NCI-H187 (cell line): ENCODE results near the gene STIM2.

Experiments
- DNase-seq, 2 experiments: peaks; one replicate each; lab custom pipeline; 2025; lab: John Stamatoyannopoulos, UW

Gene STIM2

DNA sequence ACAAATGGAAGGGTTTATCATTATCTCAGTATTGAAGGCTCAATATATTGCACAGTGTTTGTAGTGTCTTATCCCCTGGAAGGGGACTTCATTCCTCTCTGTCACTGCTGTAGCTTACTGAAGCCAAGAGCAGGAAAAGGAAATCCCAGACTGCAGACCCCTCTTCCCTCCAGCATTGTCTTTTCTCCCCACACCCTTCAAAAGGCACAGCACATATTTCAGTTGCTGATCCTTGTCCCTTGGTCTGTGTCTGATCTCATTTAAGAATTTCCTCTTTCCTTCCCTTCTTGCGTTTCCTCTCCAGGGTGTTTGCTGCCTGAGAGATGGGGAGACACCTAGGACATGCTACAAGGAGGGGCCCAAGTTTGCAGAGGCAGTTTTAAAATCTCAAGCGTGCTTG is 40.1 kb downstream of the STIM2 start:
- no peak for DNase-seq

DNA sequence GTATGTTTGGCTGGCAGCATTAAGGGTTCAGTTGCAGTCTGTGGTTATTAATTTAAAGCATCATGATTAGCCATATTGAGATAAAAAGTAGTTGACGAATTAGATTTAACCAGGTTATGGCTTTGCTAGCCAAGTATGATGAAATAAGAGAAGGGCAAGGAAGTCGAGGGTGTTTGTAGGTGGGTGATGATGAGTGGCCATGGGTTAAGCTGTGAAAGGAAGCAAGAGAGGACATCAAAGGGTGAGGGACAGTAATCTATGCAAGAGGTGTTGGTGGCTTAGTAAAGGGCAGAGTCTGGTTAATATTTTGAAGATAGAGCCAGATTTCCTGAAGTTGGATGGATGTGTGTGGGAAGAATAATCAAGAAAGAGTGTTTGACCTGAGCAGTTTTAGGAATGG is 44.5 kb downstream of the STIM2 start:
- DNase-seq: no peak

DNA sequence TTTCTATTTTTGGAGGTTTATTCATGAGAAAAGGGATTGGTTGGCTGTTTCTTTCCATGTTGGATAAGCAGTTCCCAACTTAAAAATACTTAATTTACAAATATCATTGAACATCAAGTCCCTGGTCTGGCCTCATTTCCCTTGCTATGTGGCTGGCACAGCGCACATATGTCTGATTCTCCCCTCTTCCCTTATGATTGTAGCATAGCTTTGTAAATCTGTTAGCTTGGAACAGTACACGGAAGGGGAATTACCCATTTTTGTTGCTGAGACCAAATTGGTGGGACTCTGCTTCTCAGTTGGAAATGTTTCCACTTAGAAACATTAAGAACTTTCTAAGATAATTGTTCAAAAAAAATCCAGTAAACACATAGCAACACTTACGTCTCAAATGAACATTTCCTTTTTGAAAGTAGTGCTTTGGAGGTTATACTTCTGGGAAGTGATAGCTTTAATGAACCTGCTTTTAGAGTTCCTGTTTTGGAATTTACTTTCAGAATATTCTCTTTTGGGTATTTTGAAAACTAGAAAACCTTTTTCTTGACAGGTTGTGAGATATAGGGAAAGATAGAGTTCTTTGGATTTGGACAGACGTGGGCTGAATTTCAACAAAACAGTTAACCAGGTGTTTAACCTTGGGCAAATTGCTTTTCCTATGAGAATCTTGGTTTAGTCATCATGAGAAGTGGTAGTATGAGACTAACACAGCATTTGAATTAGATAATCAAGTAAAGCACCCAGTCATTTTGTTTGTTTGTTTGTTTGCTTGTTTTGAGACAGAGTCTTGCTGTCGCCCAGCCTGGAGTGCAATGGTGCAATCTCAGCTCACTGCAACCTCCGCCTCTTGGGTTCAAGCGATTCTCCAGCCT is 47.3 kb downstream of the STIM2 start:
- DNase-seq: no peak

DNA sequence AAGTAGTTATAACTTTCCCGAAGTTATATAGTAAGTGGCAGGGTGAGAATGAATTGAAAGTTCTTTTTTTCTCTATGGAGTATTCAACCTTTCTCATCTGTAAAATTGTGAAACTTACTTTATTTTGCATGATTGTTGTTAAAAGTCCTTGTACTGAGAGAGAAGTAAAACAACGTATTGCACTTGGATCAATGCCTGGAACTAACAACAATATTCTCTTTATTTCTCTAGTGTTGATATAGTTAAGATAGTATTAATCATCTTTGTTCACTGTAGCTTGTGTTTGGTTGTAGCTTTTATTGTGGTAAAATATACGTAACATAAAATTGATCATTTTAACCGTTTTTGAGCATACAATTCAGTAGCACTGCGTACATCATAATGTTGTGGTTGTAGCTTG is 48.7 kb downstream of the STIM2 start:
- DNase-seq: no peak

DNA sequence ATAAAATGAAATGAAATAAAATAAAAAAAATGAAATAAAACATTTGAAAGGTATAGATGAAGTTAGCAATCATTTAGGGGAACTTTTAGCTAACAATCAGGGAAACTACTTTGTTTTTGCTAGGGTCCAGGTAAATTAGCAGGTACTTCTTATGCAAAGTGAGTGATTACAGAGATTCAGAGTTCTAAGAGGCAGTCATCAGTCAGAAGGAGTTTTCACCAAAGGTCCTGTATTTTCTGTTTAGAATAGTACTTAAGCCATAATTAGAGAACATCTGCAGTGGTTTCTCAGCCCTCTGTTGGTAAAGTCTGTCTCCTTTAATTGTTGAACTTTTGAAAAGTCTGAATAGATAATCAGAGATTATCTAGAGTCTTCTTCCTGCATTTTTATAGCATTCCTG is 50.6 kb downstream of the STIM2 start:
- no peak for DNase-seq

DNA sequence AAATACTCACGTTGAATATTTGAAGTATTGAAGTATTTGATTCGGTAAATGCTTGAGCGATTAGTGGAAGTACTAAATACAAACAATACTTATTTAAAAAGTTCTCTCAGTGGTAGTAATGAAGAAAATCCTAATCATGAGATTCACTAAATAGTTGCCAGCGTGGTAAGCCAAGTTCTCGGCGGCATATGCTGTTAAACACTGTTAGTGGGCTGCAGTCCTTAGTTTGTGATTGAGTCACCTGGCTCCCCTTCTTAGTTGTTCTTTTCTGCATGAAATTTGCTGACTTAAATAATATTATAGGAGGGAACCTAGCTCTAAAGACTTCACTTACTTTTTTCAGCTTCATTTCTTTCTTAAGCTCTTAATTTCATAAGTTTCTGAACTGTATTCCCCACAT is 51.4 kb downstream of the STIM2 start:
- no peak for DNase-seq

DNA sequence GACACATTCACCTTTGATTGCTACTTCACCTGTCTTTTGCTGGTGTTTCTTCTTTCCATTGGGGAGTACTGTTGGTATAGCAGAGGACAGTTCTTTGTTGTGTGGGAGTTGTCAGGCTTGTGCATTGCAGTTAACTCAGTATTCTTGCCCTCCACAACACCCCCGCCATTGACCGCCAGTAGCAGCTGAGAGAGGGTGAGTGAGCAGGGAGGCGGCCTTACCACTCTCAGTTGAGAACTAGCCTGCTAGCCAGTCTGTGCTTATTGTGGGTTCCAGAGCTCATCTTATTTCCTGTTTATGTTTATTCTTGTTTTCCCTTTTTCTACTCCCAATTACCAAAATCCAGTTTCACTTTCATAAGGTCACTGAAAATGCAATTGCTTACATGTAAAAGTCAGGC is 52.2 kb downstream of the STIM2 start:
- DNase-seq: no peak

DNA sequence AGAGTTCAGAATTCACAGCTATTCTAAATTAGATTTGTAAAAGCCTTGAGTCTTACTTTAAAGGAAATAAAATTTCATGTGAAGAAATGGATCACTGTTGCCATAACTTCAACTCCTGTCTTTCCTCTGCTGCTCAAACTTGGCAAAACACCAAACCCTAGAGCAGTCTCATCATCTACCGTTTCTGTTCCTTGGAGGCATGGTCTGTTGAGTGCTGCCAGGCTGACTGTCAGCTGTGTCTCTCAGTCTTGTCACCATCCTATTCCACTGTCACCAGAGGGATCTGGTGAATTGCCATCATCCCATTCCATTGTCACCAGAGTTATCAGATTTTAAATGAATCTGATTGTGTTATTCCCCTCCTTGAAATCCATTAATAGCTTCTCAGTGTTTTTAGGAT is 55.6 kb downstream of the STIM2 start:
- DNase-seq: no peak

DNA sequence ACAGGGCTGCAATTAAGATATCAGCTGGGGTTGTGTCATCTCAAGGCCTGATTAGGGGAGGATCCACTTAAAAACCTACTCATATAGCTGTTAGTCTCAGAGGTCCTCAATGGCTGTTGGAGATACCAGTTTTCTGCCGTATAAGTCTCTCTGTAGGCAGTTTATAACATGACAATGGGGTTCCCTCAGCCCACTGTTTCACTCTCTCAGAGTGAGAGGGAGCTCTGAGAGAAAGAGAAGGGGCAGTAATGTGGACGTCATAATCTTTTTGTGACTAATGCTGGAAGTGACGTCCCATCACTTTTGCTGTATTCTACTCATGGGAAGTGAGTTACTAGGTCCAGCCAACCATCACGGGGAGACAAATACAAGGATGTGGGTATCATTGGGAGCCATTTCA is 70.3 kb downstream of the STIM2 start:
- no peak for DNase-seq

DNA sequence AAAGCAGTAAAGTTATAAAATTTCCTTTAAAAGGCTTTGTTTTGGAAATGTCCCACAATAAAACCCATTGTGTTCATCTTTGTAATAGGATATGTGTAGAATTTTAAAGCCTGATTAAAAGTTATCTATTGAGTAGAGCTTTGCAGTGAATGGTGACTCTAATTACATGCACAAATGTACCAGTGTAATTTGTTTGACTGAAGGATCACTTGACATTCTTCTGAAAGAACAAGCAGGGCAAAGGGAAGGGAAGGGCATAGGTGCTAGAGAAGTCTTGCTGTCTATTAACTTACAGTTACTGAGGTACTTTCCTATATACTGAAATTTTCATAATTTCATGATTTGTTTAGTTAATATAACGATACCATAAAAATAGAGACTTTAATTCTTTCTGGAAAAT is 70.8 kb downstream of the STIM2 start:
- no peak for DNase-seq

DNA sequence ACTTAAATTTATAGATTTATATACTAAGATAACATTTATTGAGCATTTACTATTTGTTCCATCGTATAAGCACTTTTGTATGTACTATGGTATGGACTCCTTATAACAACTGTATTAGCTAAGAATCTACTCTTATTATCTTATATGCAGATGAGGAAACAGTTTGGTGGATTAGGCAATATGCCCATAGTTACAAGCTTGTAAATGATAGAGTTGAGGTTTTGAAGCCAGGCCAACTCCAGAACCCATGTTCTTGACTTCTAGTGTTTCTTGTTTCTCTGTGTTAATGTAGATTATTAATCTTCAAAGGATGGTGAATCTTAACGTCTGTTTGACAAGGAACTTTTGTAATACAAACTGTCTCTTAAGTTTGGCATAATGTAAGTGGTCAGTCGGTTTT is 71.3 kb downstream of the STIM2 start:
- no peak for DNase-seq

DNA sequence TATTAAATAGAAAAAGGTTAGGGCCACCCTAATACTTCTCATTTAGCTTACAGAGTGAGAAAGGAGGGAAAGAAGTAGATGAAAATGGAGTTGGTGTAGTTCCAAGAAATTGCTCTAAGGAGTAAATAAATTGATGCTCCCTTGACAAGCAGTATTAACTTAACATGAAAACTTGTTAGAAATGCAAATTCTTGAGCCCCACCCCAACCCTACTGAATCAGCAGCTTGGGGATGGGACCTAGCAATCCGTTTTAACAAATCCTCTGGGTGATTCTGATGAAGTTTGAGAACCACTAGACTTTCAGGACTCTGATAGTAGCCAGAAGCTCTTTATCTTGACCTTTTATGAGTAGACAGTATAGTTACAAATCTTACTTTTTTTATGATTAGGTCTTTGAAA is 74.8 kb downstream of the STIM2 start:
- no peak for DNase-seq

DNA sequence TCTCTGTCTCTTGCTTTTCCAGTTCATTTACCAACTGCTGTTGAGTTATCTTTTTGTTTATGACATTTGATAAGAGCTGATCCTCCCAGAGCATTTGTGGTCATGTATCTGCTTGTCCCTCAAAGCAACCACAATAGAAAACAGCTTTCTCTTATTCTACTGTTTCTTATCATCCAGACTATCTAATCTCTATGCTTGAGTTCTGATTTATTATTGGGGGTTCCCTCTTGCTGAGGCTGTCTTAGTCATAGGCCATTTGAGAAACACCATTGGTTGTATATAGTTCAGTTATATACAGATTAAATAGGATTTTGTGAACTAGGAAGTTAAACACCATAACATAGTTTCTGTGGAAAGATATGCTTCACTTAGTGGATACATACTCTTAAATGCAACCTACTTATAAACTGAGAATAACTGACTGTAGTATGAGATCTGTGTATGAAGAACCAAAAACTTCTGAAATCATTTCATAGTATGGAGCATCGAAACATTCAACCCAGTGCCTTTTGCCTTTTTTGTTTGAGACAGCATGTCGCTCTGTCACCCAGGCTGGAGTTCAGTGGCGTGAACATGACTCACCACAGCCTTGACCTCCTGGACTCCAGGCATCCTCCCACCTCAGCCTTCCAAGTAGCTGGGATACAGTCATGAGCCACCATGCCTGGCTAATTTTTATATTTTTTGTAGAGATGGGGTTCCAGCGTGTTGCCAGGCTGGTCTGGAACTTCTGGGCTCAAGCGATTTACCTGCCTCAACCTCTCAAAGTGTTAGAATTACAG is 75.8 kb downstream of the STIM2 start:
- DNase-seq: no peak

DNA sequence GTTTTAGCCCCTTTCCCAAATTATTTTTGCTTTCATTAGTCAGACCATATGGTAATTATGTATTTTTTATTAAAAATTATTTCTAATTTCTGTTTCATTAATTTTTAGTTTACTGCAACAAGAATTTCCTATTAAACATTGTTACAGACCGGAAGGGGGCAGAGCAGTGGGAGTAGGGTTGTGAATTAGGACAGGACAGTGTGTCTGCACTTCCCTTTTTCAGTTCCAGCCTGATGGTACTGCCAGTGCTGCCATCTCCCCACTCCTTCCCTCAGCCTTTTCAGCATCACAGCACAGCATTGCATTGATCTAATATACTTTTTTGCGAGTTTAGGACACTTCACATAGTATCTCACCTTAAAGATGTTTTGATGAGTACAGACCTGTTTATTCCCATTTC is 76.5 kb downstream of the STIM2 start:
- DNase-seq: no peak

DNA sequence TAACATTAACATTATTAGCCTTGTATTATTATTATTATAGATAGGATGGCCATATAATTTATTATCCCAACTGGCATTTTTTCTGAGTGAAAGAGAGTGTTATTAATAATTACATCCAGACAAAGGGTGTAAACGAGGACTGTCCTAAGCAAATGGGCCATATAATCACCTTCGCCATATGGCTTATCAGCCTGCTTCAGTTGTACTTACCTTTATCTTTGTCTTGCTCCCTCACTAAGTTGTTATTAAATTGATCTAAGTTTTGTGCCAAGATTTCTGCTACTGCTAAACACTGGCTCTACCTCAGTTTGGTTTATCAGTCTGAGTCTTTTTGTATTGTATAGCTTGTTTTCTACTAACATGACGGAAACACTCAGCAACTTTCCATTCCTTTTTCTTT is 76.9 kb downstream of the STIM2 start:
- DNase-seq: no peak

DNA sequence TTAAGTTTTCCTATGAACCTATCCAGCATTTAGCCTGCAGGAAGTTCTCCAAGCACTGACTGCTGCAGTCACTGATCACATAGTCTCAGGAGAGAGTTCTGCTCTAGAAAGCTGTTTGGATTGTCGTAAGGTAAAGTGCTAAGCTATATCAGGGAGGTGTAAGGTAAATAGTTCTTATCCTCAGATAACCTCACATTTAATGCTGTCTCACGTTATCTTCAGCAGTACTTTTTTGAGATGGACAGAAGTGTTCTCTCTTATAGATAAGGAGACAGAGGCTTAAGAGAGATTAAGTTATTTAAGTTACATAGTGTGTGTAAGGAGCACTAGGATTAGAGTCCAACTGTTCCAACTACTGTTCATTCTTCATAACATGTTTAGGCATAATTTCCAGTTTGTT is 77.9 kb downstream of the STIM2 start:
- no peak for DNase-seq

DNA sequence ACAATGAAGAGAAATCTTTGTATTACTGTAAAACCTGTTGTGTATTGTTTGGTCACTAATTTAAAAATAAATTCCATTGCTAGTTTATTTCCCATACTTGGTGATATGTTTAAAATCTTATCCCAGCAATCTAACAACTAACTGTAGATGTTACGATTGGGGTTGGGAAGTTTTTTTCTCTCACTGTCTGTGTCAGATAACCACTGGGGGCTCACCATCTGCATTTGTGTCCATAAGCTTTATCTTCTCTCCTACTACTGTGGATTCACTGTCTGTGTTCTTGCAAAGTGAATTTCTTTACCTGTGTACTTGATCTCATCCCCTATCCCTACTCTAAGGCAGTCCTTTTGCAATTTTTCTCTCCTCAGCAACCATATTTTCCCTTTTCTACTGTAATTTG is 81.3 kb downstream of the STIM2 start:
- no peak for DNase-seq

DNA sequence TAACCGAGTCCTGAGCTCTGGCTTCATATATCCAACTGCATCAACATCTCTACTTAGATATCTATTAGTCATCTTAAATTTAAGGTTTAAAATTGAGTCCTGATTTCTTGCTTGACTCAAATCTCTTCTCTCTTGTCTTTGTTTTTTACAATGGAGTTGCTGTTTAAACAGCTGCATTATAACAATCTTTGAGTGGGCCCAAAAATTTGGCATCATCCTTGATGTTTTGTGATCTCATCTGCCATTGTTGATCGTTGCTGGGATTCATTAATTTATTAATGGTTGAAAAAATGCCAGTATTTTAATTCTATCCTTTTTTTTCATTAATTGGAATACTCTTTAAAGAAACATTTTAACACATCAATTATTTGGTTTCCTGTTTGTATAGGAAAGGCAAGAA is 82.2 kb downstream of the STIM2 start:
- DNase-seq: no peak

DNA sequence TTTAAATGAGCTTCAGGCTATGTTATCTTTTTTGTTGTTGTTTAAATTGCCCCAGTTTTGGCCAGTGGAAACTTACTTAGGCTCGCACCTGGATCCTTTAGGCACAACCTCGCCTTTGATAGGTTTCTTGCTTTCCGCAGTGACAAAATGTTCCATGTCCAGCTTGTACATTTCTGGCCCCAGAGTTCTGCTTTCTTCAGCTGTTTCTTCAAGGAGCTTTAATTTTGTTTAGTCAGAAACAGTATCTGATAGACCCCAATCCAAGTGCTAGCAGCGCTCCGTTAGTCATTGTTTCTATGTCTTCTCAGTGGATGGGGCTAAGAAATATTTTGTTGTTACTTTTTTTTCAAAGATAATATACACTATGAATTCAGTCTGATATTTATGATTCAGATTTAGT is 82.8 kb downstream of the STIM2 start:
- no peak for DNase-seq

DNA sequence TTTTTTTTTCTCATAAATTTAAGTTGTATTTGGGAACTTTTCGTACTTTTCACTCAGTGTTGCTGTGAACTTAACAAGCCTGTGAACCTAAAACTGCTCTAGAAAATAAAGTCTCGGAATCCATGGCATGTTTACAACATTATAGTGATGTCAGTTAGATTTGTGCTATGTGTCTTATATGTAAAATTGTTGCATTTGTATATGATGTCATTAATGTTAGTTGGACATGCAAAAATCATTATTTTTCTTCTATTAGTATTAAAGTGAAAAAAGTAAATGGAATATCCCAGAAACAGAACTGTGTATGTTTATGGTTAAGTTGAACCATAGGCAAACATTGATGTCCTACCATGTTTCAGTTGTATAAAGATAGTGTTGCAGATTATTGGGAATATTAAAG is 85.2 kb downstream of the STIM2 start:
- no peak for DNase-seq

DNA sequence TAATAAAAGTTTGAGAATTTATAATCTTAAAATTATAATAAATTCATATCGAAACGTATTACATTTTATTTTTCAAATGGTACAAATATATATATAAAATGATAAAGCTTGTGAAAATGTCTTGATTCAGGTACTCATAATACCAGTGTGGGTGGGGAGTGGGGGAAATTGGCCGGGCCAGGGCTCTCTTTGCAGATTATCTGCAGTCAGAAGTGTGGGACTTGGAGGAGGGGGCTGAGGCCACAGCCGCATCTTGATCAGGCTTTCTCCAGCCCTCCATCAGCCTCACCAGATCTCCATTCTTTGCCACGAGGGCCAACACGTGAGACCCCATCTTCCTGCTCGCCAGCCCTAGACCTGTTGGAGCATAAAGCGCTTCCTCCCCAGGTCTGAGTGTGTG is 86.7 kb downstream of the STIM2 start:
- no peak for DNase-seq

DNA sequence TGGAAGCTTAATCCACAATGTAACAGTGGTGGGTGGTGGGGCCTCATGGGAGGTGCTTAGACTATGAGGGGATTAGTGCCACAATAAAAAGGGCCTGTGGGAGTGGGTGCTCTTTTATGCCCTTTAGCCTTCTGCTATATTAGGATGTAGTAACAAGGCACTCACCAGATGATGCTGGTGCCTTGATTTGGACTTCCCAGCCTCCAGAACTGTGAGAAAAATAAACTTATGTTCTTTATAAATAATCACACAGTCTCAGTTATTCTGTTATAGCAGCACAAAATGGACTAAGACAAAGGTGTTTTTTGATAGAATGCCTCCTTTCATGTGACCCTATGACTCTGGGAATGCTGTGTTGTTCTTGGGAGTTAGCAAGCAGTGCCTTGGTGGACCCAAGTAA is 89.8 kb downstream of the STIM2 start:
- no peak for DNase-seq

DNA sequence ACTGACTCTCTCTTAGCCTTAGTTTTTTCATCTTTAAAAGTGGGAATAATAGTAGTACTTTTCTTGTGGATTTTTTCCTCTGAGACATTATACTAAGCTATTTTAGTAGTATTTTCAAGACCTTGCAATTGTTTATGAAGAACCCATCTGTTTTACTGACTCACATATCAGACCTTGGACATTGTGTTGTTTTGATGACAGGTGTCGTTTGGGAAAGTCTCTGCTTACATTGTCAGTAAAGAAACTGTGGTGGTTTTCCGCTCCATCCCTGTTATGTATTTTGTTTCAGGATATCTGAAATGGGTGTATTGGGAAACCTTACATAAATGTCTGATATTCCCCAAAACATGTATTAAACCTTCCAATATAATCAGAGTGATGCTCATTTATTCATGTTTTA is 92.2 kb downstream of the STIM2 start:
- DNase-seq: no peak

DNA sequence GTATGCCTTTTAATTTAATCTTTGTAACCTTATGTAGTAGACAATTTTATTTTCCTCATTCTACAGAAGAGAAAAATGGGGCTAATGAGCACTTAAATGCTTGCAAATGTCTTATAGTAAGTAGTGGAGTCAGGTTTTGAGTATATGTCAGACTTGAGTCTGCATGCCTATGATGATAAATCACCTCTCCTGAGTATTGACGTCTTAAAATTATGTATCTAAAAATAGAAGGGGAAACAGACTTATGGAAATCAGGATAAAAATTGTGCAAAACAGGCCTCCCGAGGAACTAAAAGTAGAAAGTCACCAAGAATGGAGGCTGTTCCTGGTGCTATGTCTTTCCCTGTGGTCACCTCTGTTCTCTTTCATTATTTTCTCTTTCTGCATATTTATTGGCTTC is 92.7 kb downstream of the STIM2 start:
- DNase-seq: no peak
